Measurements from ENCODE around the gene M1AP. TPM values are rescaled to one million over a fixed set of nuclear protein-coding genes. Genes with fewer than 3 reads are reported as not detected.

M1AP gene
- polyA plus RNA-seq, 1 of the 3 experiments (the other 2 are of a cell fraction) = 0.02 TPM

- TF ChIP-seq MEF2A (IDR thresholded peaks at IDR 0.05; ENCODE audit: borderline replicate concordance, low read depth) (no peak), GABPA (IDR thresholded peaks at IDR 0.05; ENCODE audit: low read depth) (no peak), FOXM1 (IDR thresholded peaks at IDR 0.05; ENCODE audit: low read depth) (no peak), YY1 (IDR thresholded peaks at IDR 0.05; ENCODE audit: low read depth) (no peak), RXRA (IDR thresholded peaks at IDR 0.05; ENCODE audit: borderline replicate concordance, low read depth) (no peak), SMC3 (IDR thresholded peaks at IDR 0.05; ENCODE audit: low read depth, low read length) (no peak)
- TF ChIP-seq, protein P1, sequence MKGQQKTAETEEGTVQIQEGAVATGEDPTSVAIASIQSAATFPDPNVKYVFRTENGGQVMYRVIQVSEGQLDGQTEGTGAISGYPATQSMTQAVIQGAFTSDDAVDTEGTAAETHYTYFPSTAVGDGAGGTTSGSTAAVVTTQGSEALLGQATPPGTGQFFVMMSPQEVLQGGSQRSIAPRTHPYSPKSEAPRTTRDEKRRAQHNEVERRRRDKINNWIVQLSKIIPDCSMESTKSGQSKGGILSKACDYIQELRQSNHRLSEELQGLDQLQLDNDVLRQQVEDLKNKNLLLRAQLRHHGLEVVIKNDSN (IDR thresholded peaks at IDR 0.05; ENCODE audit: borderline replicate concordance, low read depth) = no peak
Observed at GRCh38 chr2:74556159-74556558, 92.0 kb downstream of the M1AP start (continued).

DNA sequence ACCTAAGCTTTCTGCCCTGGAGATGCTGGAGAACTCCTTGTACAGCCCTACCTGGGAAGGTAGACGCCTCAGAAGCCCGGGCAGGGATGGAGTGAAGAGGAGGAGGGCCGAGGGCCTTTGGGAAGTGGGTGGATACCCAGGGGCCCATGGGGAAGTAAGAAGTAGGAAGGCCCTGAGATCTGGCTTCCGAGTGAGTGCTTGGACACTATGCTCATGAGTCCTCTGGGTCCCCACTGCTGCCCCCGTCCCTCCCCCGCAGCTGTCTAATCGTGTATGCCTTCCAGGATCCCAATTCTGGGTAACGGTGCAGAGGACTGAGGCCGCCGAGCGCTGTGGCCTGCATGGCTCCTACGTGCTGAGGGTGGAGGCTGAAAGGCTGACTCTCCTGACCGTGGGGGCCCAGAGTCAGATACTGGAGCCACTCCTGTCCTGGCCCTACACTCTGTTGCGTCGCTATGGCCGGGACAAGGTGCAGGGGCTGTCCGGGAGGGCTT lies 92.5 kb downstream of the M1AP start:
- Histone ChIP-seq H3K9ac (peak overlapping the region; percentile 91; the same call in 1 of the 2 replicates), H3K36me3 (replicated peaks in 1 of 2; ENCODE audit: control insufficient read depth in 1 of 2, insufficient read depth in 2 of 2, low read length in 1 of 2) (peaks cover 17 to 19% of the 10 kb centered on the region in 2 experiments), H3K4me2 (peak overlapping the region; percentile 98), H3K27me3 (ENCODE audit: insufficient read depth) (no peaks in the 10 kb centered on the region), H3K4me3 (ENCODE audit: low read depth in 2 of 2, low read length in 1 of 2) (peak overlapping the region; percentile 86 to 91; a peak in 3 of 4 replicates), H3K9me3 (no peaks in the 10 kb centered on the region), H3K27ac (ENCODE audit: low read depth in 2 of 2, low read length in 1 of 2) (no peak overlapping the region), H2AFZ (ENCODE audit: low read depth) (no peak overlapping the region), H3F3A (replicated peaks; ENCODE audit: insufficient read depth) (peaks cover 20% of the 10 kb centered on the region), H3K4me1 (ENCODE audit: control insufficient read depth in 1 of 2, insufficient read depth in 2 of 2, low read depth in 1 of 2, low read length in 1 of 2) (peaks cover 5 to 27% of the 10 kb centered on the region in 2 experiments; a peak in 1 of 4 replicates), H4K20me1 (ENCODE audit: insufficient read depth) (no peaks in the 10 kb centered on the region), H3K79me2 (ENCODE audit: insufficient read depth) (peaks cover 52% of the 10 kb centered on the region), H3K9me2 (no peaks in the 10 kb centered on the region)
- no peak for DNase-seq
- TF ChIP-seq POLR2AphosphoS5 (IDR thresholded peaks at IDR 0.05; ENCODE audit: low read depth, low read length) (no peak), SIN3A (IDR thresholded peaks at IDR 0.05; ENCODE audit: borderline replicate concordance, low read depth, low read length) (no peak), FOSL2 (IDR thresholded peaks at IDR 0.05; ENCODE audit: borderline replicate concordance, low read depth) (no peak), YY1 (IDR thresholded peaks at IDR 0.05; ENCODE audit: low read depth) (no peak), TAF1 (IDR thresholded peaks at IDR 0.05; ENCODE audit: borderline replicate concordance, low read depth, low read length) (no peak), TCF12 (IDR thresholded peaks at IDR 0.05) (no peak), GATA2 (CRISPR knock-in tag; IDR thresholded peaks at IDR 0.05) (no peak), RAD21 (IDR thresholded peaks at IDR 0.05; ENCODE audit: low read length) (no peak), NFIC (IDR thresholded peaks at IDR 0.05; ENCODE audit: borderline replicate concordance) (no peak), CHD2 (IDR thresholded peaks at IDR 0.05; ENCODE audit: low read length, partially characterized antibody) (no peak), CTCF (IDR thresholded peaks at IDR 0.05) (no peak), ELF1 (IDR thresholded peaks at IDR 0.05) (no peak), RFX5 (IDR thresholded peaks at IDR 0.05; ENCODE audit: low read length) (no peak), TEAD4 (IDR thresholded peaks at IDR 0.05; ENCODE audit: borderline replicate concordance, insufficient read depth) (no peak), EP300 (IDR thresholded peaks at IDR 0.05; ENCODE audit: borderline replicate concordance in 1 of 2, low read depth in 1 of 2, low read length in 1 of 2) (no peak), SMC3 (IDR thresholded peaks at IDR 0.05; ENCODE audit: low read depth, low read length) (no peak), IRF3 (IDR thresholded peaks at IDR 0.05; ENCODE audit: low read depth, low read length) (no peak)
- TF ChIP-seq, protein P2, sequence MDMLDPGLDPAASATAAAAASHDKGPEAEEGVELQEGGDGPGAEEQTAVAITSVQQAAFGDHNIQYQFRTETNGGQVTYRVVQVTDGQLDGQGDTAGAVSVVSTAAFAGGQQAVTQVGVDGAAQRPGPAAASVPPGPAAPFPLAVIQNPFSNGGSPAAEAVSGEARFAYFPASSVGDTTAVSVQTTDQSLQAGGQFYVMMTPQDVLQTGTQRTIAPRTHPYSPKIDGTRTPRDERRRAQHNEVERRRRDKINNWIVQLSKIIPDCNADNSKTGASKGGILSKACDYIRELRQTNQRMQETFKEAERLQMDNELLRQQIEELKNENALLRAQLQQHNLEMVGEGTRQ (IDR thresholded peaks at IDR 0.05; ENCODE audit: borderline replicate concordance, low read depth, low read length) = no peak
- TF ChIP-seq, protein P3, sequence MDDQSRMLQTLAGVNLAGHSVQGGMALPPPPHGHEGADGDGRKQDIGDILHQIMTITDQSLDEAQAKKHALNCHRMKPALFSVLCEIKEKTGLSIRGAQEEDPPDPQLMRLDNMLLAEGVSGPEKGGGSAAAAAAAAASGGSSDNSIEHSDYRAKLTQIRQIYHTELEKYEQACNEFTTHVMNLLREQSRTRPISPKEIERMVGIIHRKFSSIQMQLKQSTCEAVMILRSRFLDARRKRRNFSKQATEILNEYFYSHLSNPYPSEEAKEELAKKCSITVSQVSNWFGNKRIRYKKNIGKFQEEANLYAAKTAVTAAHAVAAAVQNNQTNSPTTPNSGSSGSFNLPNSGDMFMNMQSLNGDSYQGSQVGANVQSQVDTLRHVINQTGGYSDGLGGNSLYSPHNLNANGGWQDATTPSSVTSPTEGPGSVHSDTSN (IDR thresholded peaks at IDR 0.05) = no peak
- TF ChIP-seq, protein P1 (IDR thresholded peaks at IDR 0.05; ENCODE audit: borderline replicate concordance, low read depth) = no peak
- WGBS (ENCODE audit: low lambda C conversion rate) = 94% methylated on average over 15 of the region's 17 CpGs
- POLR2A ChIA-PET = no interaction called here
- CTCF ChIA-PET = interaction anchor here (1.2 to 1.3 kb wide), 2 partner anchors 9 to 32 kb away, joined by 5 to 8 read pairs; no protein-coding TSS in a partner anchor

Measured in SK-N-SH (cell line).